Psoas muscle (tissue), 8 donors: ENCODE results near the gene PDE6A. TPM values are rescaled to one million over a fixed set of nuclear protein-coding genes. Genes with fewer than 3 reads are reported as not detected.
A peak's percentile ranks its signal among the peaks of the same experiment; 100 is the strongest.

ENCODE experiments used
- ATAC-seq, 4 donors: fragments of 200-7000 bp; cut with Tn5 transposase; one replicate each; pipeline ENCODE4 v1.9.1; 2020; ENCODE audit warnings: moderate library complexity in 3 of 4, mild to moderate bottlenecking in 2 of 4
- DNase-seq, 2 donors: peaks; one replicate each; pipeline ENCODE4 v3.0.0-alpha.2; 2020
- H3K27ac ChIP-seq: fragments of 200-600 bp; one replicate; pipeline ENCODE4 v1.8.0; 2022
- H3K27me3 ChIP-seq, 3 donors: fragments of 200-600 bp in 1 of 3; one replicate each; pipeline versions ENCODE4 v1.6.1 to v1.8.0; 2013 to 2022; ENCODE audit warnings: low read length in 2 of 3, mild to moderate bottlenecking in 2 of 3, moderate library complexity in 1 of 3; ENCODE audit not compliant: insufficient read depth in 3 of 3
- H3K36me3 ChIP-seq, 2 donors: fragments of 200-600 bp in 1 of 2; one replicate each; pipeline versions ENCODE4 v1.6.1 to v1.8.0; 2013 to 2022; ENCODE audit warnings: low read depth in 1 of 2, mild to moderate bottlenecking in 1 of 2, moderate library complexity in 1 of 2; ENCODE audit not compliant: insufficient read depth in 1 of 2
- H3K4me1 ChIP-seq: fragments of 200-600 bp; one replicate; pipeline ENCODE4 v1.8.0; 2022
- H3K4me3 ChIP-seq: fragments of 200-600 bp; one replicate; pipeline ENCODE4 v1.8.0; 2022; ENCODE audit warnings: mild to moderate bottlenecking
- H3K9me3 ChIP-seq: fragments of 200-600 bp; one replicate; pipeline ENCODE4 v1.8.0; 2022
- CTCF ChIP-seq: fragments of 200-600 bp; IDR thresholded peaks from one replicate; pipeline ENCODE4 v1.8.0; 2022; ENCODE audit warnings: antibody characterized with exemption
- WGBS, 3 donors: extraction: QIAGEN DNeasy Blood & Tissue Kit; methylation state at CpG; one replicate each; pipeline versions ENCODE4 v1.1.6 to v1.1.7; 2013; 5-methylcytosine and 5-hydroxymethylcytosine counted together
- intact Hi-C, 2 donors: fragments of 100-400 bp; cut with DNase I; formaldehyde crosslinking; loops; one replicate each; pipeline versions ENCODE4 v1.11.0 to v1.14.2; 2022
- polyA plus RNA-seq, 3 donors: library from polyadenylated mRNA; stranded (reverse); fragments of 200-250 nt; gene quantifications; one replicate each; pipeline ENCODE4 v1.2.3, GENCODE V29; 2013
- total RNA-seq, 4 donors: library from RNA; stranded (reverse); fragmentation: NEBNext Ultra II Directional in 2 of 4; extraction: Animal tissue kit (Norgen Biotek cat#: 25700) in 2 of 4; gene quantifications; one replicate each; pipeline versions ENCODE4 v1.2.1 to v1.2.4, GENCODE V29; 2021 to 2023
- donor health status: healthy with polysubstance abuse.
- donor health status: DM: no; HTN: no; CAD: no; lungs with moderate emphysema.
- donor health status: Bipolar disorder and iron deficiency.
- donor health status: healthy.
- donor health status: DM: yes; HTN: yes; CAD: no.
- donor health status: DM: no; HTN: no; CAD: no.
- donor health status: DM: no; HTN: no; CAD: no.
- donor health status: DM: yes; HTN: yes; CAD: no.

Gene PDE6A
- total and polyA plus RNA-seq, 7 donors, result 0.04 to 0.26 (median 0.10) TPM

GRCh38 chr5:149872351-149873040 lies 72.1 kb downstream of the PDE6A start:
- Histone ChIP-seq H3K4me3 (no peak overlapping the region), H3K27ac (no peak overlapping the region), H3K4me1 (peaks cover 6% of the 10 kb centered on the region), H3K27me3 (no peaks in the 10 kb centered on the region), H3K36me3 (no peaks in the 10 kb centered on the region), H3K9me3 (no peaks in the 10 kb centered on the region)
- WGBS, 3 donors, result 51 to 67% (median 53%) methylated on average over 11 of the region's 11 CpGs
- no peak for TF ChIP-seq CTCF
- peak in 2 of 4 donors; percentile 29 to 32 for ATAC-seq
- intact Hi-C loops, result no loop called here
- DNase-seq, result no peak

GRCh38 chr5:149871471-149871870 lies 73.1 kb downstream of the PDE6A start:
- H3K27ac ChIP-seq, result no peak overlapping the region
- H3K9me3 ChIP-seq, result no peaks in the 10 kb centered on the region
- H3K27me3 ChIP-seq, result no peaks in the 10 kb centered on the region
- TF ChIP-seq CTCF, result no peak
- no peak for DNase-seq
- H3K4me1 ChIP-seq, result peaks cover 6% of the 10 kb centered on the region
- no peaks in the 10 kb centered on the region for H3K36me3 ChIP-seq
- no peak overlapping the region for H3K4me3 ChIP-seq
- no peak for ATAC-seq
- 92 to 94% (median 93%) methylated on average over 7 of the region's 7 CpGs for WGBS, 3 donors
- intact Hi-C loops, result no loop called here

- Histone ChIP-seq H3K4me3 (no peak overlapping the region), H3K36me3 (no peaks in the 10 kb centered on the region), H3K4me1 (peaks cover 6% of the 10 kb centered on the region), H3K27ac (no peak overlapping the region), H3K9me3 (no peaks in the 10 kb centered on the region), H3K27me3 (no peaks in the 10 kb centered on the region)
- intact Hi-C loops, result no loop called here
- TF ChIP-seq CTCF, result no peak
- DNase-seq, result no peak
- no peak for ATAC-seq
Observed at GRCh38 chr5:149870697-149871096, 73.9 kb downstream of the PDE6A start.

GRCh38 chr5:149870232-149870631 lies 74.4 kb downstream of the PDE6A start:
- no peak for TF ChIP-seq CTCF
- no peaks in the 10 kb centered on the region for H3K9me3 ChIP-seq
- intact Hi-C loops, result no loop called here
- H3K4me1 ChIP-seq, result peaks cover 6% of the 10 kb centered on the region
- WGBS, 3 donors, result 73 to 90% (median 89%) methylated on average over 1 of the region's 1 CpG
- no peak overlapping the region for H3K4me3 ChIP-seq
- no peak overlapping the region for H3K27ac ChIP-seq
- no peak for ATAC-seq
- no peaks in the 10 kb centered on the region for H3K36me3 ChIP-seq
- no peaks in the 10 kb centered on the region for H3K27me3 ChIP-seq
- no peak for DNase-seq

- 81 to 92% (median 89%) methylated on average over 5 of the region's 5 CpGs for WGBS, 3 donors
- Histone ChIP-seq H3K36me3 (no peaks in the 10 kb centered on the region), H3K9me3 (no peaks in the 10 kb centered on the region), H3K27ac (no peak overlapping the region), H3K4me3 (no peak overlapping the region), H3K27me3 (no peaks in the 10 kb centered on the region), H3K4me1 (peaks cover 6% of the 10 kb centered on the region)
- peak in 1 of 4 donors; percentile 14 for ATAC-seq
- TF ChIP-seq CTCF, result no peak
- DNase-seq, result no peak
- intact Hi-C loops, result loop anchor here in 1 of 2 donors (10.0 kb wide), 1 partner anchor 365 kb away; no protein-coding TSS in a partner anchor
Observed at GRCh38 chr5:149869411-149869821, 75.2 kb downstream of the PDE6A start.
